ENCODE data around the gene SKIDA1.
A peak's percentile ranks its signal among the peaks of the same experiment; 100 is the strongest.

The SKIDA1 gene

DNA sequence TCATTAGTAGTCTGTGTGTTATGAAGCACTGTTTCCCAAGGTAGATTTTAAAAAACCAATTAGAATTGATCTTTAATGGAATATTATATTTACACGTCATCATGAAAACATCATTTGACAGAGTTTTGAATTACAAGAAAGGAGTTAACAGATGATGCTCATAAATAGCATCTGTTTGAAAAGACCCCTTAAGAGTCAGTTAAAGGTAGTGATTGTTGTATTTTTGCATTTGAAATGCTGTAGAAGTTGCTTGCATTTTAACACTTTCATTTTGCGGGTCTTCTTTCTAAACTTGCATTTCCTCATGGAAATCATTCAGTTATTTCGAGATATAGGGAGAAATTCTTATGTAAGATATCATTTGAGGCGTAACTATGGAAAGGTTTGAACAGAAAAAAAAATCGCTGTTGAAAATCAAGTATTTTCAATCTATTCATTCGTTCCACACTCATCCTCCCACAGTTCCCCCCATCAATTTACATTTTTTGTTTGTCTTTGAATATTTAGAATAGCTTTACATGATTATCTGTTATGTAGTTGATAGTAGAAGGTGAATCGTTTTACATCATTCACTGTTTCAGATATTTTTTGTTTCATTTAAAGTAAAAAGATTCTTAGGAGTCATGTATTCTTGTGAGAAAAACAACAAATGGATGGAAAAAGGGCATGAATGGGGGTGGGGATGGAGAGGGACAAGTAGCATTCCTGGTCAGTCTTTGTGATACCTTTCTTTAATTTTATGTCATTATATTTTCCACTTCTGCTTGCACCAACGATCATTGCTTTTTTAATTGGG is 3.0 kb upstream of the SKIDA1 start:
- DNase-seq = no peak

DNA sequence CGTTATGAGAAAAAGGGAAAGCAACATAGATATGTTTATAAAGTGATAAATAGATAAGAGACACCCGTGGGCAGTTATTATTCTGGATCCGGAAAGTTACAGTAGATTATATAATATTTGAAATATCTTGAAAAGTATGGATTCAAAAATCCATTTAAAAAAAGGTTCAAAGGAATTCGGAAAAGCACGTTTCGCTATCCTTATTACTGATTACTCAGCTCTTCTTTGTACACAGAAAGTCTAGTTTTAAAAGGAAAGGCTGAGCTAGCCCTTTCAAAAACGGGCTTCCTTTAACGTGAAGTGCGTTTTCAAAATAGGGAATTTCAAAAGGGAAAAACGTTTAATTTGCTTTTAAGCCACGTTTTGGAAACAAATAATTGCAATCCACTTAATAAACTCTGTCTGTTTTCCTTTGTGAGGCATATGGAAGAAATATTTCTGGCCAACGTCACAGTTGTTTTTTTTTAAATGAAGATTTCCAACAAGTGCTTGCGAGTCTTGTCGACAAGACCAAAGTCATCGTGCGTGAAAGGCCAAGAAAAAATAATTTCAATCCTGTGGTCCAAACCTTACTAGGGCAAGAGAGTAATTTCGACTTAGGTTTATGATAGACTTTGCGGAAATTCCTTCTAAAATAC is 2.2 kb upstream of the SKIDA1 start:
- no peak for DNase-seq

DNA sequence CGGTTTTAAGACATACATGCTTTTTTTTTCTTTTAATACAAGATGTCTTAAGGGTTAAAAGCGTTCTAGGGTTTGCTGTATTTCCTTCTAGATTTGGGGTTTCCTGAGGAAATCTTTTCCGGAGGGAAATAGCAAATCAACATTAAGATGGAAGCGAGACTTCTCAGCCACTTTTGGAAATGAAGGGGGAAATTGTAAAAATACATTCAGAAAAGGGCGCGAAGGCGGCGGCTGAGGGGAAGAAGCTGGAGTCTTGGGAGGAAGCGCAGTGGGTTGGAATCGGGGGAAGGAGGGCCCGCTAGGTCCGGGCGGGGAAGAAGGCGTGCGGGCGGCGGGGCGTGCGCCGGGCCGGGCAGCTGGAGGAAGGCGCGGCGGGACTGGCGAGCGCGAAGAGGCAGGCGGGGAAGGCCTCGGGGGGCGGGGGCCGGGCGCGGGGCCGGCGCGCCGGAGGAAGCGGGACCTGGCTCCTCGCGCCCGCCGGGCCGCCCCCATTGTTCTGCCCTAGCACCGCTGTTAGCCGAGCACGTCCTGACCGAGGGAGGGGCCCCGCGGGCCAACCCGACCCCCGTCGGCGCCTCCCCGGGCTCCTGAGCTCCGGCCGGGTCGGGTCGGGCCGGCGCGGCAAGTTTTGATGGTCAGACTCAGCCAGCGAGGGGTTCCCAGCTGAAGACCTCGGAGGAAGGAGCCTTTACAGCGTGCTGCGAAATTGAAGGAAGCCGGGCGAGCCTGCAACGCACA is 1.5 kb upstream of the SKIDA1 start:
- DNase-seq = peak; percentile 87

DNA sequence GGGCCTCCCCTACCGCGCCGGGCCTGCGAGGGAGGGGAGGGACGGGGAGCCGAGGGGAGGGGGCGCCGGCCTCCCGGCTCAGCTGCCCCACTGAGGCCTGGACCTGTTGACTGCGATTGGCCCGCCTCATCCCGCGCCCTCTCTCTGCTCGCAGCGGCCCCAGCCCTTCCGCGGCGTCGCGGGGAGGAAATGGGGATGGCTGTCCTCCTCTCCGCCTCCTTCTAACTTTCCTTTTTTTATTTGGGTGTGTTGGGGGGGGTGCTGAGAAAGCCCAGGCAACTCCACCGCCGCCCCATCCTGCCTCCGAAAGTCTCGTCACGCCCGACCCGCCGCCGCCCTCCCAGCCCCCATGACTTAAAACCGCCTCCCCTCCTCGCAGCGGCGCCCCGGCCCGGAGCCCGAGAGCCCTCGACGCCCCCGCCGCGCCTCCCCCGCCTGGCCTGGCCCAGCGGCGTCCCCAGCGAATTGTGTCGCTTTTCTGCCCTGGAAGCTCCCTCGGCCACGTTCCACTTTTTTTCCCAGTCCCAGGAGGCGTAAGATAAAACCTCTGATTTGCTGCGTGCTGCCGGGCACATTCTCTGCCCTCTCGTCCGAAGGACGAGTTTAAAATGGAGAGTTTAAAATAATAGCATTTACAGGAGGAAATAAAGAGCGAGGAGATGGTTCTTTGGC is 842 bp upstream of the SKIDA1 start:
- peak; percentile 93 for DNase-seq

DNA sequence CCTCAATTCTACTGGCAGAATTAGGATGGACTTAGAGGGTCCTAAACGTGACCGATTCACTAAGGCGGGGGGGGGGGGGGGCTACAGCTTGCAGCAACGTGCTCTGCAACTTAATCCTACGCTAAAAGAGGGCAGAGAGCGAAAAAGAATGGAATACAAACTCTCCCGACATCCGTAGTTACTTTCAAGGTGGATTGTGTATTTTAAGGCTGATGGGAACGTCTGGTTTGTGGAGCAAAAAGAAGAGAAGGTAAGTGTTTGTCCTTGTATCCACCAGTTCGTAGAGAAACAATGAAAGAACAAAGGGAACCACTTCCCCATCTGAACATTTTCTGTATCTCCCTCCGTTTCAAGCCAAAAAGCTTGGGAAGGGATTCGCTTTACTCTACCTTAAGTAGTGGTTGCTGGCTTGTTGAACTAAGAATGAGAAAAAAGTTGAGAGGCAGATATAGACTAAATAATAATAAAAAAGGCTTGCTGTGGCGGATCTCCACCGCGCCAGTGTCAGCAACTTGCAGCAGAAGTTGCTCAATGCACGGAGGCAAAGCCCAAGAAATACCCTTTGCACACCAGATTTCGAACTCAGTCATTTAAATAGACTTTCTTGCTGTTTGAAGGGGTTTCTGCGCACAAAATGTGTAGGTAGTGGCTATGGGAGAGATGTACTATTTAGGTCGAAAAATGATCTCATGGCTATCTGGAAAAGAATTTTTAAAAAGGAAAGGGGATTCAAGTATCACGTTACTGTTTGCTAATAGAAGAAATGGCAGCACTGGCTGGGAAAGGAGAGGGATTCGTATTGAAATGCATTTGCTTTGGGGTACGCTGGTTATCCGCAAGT is 736 bp downstream of the SKIDA1 start:
- peak; percentile 31 for DNase-seq

DNA sequence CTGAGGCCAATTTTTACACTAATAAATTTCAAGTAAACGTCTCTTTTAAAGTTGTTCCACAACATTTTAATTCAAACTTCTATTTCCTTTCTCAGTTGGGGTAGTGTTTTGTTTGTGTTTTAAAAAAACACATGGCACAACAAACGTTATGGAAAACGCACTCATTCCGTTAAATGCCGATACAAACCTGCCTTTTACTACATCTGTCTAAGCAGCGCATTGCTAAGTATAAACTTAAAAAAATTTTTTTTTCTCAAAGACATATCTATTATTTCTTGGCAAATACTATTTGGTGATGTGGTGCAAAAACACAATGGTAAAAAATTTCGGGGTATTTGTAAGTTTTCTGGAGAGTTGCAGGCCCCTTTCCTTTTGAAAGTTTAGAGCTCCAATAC is 1.4 kb downstream of the SKIDA1 start:
- DNase-seq = no peak

DNA sequence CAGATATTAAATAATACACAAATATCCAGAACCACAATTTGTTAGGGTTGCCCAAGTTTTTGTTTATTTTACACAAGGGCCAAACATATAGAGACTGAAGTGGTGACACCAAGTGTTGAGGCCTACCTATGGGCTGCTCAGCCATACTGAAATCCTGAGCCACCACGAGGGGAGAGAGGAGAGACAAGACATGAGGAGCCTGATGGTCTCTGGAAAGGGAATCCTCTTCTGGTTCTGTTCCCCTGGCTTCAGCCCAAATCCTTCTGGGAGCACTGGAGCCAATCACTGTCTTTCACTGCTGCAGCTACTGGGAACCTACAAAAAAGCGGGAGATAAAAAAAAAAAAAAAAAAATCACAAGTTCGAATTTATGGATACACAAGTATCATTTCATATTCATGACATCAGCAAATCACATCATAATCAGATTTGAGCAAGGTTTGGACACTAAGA is 1.9 kb downstream of the SKIDA1 start:
- DNase-seq = peak; percentile 75

DNA sequence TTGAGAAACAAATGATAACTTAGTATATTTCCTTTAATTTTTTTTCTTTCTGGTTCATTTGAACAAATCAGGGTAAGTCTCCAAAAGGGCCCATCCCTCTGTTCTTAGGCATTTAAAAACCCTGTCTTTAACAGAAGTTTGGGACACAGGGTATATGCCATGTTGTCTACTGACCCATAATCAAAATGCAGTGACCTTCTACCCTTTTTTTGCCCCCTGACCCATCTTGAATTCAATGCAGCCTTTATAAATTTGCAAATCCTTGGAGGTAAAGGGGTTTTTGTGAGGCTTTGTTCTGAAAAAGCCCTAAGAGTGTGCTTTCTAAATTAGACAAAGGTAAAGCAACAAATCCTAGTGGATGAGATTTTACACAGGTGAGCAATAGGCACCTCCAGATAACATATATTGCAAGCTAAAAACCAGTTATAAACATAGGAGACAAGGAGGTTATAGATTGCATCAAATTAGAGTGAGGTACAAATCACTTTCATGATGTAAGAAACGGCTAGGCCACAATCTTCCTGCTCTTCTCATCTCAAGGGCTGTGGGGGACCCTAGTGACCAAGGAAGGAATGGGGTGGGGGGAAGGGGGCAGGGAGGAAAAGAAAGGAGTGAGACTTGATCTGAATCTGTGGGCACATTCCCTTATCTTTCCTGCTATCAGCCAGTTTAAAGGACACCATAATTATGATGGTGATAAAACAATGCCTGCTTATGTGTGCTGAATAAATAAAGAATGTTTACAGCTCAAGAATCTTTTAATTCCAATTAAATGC is 2.7 kb downstream of the SKIDA1 start:
- DNase-seq = no peak

DNA sequence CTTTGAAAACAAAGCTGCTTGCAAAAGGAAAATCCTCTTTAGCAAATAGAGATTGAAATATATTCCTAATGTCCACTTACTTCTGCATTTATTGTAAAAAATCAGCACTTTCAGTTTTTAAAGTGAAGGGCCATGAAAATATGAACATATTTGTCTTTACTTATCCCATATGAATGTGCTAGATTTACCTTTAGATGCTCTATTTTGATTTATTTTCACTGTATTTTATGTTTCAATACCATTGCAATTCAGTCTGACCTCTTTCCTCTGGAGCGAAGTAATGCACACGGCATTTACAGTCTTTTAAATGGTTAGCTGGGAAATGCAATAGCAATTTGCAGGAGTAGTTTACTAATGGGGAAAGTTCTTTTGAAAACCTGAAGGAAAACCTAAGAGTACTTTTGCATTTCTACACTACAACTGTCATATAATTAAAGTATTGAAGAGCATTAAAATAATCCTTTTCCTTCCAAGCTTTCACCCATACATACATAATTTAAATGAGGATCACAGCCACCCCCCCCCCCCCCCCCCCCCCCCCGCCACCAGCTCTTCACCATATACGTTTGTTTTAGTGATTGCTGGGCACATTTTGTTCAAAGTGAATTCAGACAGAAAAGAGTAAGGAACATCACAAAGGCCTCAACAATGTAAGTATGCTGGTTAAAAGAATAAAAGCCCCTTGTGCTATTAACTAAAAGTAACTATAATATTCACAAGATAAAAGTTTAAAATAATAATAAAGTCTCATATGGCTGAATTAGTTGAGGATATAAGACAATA is 3.5 kb downstream of the SKIDA1 start:
- DNase-seq = no peak

DNA sequence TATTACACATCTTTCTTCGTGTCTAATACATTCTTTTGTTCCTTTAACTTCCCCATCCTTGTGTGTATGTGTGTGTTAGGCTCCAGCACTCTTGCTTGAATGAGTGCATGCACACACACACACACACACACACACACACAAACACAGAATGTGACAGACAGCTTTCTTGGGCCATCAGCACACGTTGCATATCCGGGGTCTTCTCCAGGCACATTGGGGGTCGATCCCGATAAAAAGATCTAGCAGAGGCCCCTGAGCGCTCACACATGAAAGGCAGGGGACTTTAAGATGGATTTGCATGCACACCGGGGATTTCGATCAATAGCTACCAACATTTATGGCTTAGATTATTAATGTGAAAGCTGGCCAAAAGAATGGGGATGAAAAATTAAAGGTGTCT is 4.5 kb downstream of the SKIDA1 start:
- peak; percentile 24 for DNase-seq

DNA sequence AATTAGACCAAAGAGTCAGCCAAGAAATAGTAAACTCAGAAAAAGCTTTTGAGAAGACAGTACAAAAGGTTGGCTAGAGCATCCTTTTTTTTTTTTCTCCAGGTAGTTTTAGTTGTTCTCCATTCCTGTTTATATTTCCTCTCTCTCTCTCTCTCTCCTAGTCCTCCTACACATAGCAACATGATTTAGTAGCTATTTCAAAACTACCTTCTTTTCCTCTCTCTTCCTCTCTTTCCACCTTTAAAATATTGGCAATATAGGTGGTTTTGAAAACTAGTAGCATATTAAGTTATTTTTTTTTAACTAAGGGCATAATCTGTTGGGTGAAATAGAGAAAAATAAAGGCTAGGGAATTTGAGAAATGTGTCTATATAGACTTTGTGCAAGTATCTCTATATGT is 5.0 kb downstream of the SKIDA1 start:
- no peak for DNase-seq

DNA sequence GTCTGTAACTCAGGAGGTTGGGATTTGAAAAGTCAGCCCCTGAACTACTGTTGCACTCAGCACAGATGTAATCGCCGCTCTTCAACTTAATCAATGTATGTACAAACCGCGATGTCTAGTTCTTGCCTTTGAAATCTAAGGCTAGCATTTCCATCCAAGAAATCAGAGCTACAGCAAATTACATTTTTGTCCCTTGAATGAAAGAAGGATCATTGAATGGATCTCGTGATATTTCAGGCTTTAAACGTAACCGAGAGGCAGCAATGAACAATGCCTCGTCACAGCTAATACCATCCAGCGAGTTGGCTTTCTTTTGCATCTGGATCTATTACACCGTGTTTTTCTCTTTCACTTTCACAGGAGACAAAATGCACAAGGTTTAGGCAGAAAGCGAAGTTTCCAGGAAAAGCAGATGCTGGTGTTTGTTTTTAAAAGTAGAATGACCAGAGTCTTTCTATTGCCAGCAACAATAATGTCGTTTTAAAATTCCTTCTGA is 5.5 kb downstream of the SKIDA1 start:
- peak; percentile 42 for DNase-seq

DNA sequence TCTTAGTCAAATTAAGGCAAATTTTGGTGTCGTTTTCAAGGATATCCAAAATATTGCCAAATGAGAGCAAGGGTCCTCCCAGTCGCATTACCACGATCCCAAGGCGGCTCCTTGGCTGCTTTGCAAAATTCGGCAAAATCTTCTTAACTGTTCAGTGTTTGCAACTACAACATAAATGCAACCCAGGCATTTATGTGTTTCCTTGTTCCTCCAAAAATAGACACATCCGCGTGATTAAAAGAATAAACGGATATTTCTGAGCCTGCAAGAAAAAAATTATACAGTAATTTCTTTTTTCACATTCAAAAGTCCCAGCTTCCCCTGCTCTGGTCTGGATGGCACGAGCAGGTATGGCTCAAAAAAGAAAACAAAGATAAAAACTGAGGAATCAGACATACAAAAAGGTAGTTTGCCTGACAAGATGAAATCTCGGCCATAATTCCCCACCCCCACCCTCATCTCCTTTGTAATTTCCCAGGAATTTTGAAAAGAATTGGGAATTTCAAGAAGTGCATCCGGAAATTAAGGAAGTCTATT is 6.0 kb downstream of the SKIDA1 start:
- DNase-seq = peak; percentile 27

DNA sequence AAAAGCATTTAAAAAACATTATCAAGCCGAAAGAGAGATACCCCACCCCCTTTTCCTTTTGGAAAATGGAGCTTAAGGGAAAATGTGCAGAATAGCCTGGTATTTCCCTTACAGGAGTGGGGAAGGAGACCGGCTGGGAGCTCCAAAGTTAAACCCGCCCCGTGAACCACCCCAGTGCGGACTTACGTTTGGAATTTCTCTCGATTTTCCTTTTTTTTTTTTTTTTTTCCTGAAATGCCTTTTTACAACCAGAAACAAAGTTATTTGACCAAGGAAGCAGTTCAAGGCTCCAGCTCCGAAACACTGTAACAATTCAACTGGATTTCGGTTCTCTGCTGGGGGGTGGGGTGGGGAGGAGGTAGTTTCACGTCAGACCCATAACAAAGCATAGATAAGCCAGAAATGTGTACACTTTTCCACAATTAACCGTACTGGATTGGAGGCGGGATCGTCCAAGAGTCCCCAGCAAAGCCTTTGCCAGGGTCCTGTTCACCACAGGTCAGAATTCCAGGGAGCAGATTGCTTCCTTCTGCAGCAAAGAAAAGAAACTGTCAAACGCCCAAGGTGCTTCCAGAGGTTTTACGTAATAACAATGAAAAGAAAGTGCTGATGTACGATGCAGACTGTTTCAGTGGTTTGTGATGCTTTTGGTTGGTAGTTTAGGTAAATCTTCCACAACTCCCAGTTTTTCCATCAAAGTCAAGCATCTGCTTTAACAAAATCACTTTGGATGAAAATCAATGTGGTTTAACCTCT is 6.7 kb downstream of the SKIDA1 start:
- DNase-seq = peak; percentile 44

DNA sequence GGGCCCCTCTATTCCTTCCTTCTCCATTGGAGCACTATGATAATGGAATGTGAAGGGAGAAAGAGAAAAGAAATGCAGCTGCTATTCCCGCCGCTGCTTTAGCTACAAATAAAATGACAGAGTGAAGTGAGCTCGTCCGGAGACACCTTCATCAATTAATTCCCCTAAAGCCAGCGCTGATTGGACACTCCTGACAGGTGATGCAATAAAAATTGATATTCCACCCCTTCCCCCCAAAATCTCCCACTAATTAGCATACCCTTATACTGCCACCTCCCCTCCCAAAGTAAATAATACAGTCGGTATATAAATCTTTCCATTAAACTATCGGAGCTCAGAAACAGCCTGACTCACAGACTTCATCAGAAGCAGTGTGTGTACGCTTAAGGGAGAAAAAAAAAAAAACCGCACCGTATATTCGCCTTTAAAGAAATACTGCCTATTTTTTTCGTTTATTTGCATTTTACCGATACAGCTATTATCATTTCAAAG is 7.3 kb downstream of the SKIDA1 start:
- peak; percentile 36 for DNase-seq

DNA sequence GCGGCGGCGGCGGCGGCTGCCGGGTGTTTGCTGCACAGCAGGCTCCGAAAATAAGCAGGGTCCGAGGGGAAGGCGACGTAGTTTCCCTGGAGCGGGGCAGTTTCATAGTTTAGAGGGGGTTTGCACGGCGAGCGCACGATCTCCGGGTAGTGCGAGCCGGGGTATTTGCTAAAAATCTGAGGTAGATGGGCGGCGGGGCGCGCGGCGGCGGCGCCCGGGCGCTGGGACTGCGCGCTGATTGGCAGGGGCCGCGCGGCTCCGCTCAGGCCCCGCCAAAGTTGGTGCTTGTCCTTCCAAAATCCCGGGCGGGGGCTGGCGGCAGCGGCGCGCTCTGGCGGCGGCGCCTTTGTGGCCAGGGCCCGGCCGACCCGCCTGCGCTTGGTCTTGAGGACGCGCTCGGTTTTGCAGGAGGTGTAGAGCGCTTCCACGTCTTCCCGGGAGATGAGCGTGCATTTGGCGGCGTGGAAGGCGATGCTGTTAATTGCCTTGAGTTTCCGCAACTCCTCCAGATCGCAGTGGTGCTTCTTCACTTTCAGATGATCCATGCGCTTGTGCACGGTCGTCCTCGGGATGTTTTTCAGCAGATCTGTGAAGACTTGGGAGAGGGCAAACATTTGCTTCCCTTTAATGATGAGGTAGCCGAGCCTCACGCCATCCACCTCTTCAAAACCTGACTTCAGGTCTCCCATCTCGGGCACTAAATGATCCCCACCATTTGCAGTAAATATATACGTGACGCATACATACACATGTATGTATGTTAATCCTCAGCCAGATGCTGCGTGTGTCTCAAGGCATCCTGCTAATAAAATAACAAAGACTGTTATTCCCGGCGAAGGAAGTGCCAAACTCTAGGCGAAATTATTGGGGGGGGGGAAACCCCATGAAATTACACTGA is 8.1 kb downstream of the SKIDA1 start:
- peak; percentile 75 for DNase-seq

DNA sequence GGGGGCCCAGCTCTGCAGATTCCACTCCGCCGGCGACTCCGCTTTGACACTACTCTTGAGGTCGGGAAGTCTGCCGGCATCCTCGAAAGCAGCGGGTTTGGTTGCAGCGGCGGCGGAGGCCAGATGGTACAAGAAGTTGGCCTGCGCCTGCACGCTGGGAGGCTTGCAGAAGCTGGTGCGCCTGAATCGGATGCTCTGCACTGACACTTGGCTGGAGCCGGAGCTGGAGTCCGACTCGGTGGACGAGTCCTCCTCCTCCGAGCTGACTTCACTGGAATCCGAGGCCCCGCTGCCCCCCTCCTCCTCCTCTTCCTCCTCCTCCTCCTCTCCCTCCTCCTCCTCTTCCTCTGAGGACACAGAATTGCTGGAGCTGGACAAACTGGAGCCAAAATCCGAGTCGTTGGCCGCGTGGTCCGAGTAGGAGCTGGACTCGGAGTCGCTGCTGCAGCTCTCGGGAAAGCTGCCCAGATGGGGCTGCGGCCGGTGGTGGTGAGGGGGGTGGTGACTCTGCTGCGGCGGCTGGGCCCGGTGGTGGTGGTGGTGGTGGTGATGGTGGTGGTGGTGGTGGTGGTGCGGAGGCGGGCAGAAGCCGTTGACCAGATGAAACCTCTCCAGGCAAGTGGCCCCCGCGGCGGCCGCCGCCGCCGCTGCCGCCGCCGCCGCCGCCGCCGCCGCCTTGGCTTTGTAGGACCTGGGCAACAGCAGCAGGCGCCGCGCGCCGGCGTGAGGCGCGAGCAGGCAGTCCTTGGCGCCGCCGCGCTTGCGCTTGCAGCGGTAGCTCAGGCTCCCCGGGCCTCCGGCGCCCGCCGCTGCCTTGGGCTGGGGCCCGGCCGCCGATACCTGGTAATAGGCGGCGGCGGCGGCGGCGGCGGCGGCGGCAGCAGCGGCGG is 9.0 kb downstream of the SKIDA1 start:
- peak; percentile 81 for DNase-seq

Measured in femur (tissue), 1 donor.